GM12878 (cell line): Measurements from ENCODE around the gene DTL.

Experiments used
- CREM ChIP-seq: IDR thresholded peaks from 2 replicates; pipeline ENCODE4 v1.6.1; 2014; ENCODE audit warnings: antibody characterized with exemption, low read depth
- HDAC2 ChIP-seq: fragments of 200-600 bp; sonication (generic); IDR thresholded peaks from 2 replicates; pipeline ENCODE4 v1.6.1; 2017
- IKZF1 ChIP-seq: fragments of 450-650 bp; conservative IDR thresholded peaks from 2 replicates; pipeline ENCODE4 v1.6.1; 2017; ENCODE audit warnings: antibody characterized with exemption, mild to moderate bottlenecking
- NFIC ChIP-seq: IDR thresholded peaks from 2 replicates; pipeline ENCODE4 v1.6.1; 2012; ENCODE audit warnings: low read depth, mild to moderate bottlenecking, inconsistent platforms, low read length, moderate library complexity
- POLR2AphosphoS5 ChIP-seq: IDR thresholded peaks from 2 replicates; pipeline ENCODE4 v1.6.1; 2011; ENCODE audit warnings: mild to moderate bottlenecking, low read length, inconsistent platforms
- SREBF2 ChIP-seq: IDR thresholded peaks from 2 replicates; pipeline ENCODE4 v1.6.1; 2012; ENCODE audit warnings: mild to moderate bottlenecking, low read length
- ZZZ3 ChIP-seq: IDR thresholded peaks from 2 replicates; pipeline ENCODE4 v1.6.1; 2011; ENCODE audit warnings: low read depth; ENCODE audit not compliant: control insufficient read depth, insufficient read length
- TF ChIP-seq, protein P1 (sequence below), 3 experiments: IDR thresholded peaks in 2 of 3; conservative IDR thresholded peaks in 1 of 3; 2 replicates each; pipeline ENCODE4 v1.5.1; 2011; ENCODE audit warnings: low read depth in 3 of 3, low read length in 3 of 3, mild to moderate bottlenecking in 3 of 3, control low read depth in 2 of 3, moderate library complexity in 2 of 3, inconsistent platforms in 1 of 3, mixed read lengths in 1 of 3; ENCODE audit not compliant: control insufficient read depth in 2 of 3, insufficient read depth in 1 of 3; ENCODE audit errors: extremely low read depth in 1 of 3
- TF ChIP-seq, protein P2 (sequence below): IDR thresholded peaks from 2 replicates; pipeline ENCODE4 v1.6.1; 2012; ENCODE audit warnings: low read depth, low read length, improper control_type of control experiment

DNA sequence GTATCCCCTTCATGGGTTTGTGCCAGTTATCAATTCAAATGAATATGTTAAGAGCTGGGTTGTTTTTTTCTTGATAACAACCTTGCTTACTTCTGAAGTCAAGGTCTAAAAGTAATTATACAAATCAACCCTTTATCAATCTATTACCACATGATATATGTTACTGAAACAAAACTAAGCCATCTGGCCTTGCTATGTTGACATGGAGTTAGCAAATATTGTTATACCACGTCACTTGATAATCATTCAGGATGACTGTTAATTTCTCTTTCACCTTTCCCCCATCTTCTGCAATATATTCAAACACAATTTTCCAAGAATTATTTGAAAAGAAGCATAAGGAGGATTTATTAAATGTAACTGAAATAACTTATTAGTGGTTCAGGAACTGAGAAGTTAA, 72.6 kb downstream of the DTL start:
- TF ChIP-seq, protein P1, sequence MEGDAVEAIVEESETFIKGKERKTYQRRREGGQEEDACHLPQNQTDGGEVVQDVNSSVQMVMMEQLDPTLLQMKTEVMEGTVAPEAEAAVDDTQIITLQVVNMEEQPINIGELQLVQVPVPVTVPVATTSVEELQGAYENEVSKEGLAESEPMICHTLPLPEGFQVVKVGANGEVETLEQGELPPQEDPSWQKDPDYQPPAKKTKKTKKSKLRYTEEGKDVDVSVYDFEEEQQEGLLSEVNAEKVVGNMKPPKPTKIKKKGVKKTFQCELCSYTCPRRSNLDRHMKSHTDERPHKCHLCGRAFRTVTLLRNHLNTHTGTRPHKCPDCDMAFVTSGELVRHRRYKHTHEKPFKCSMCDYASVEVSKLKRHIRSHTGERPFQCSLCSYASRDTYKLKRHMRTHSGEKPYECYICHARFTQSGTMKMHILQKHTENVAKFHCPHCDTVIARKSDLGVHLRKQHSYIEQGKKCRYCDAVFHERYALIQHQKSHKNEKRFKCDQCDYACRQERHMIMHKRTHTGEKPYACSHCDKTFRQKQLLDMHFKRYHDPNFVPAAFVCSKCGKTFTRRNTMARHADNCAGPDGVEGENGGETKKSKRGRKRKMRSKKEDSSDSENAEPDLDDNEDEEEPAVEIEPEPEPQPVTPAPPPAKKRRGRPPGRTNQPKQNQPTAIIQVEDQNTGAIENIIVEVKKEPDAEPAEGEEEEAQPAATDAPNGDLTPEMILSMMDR (IDR thresholded peaks at IDR 0.05 in 2 of 3, conservative IDR thresholded peaks at IDR 0.05 in 1 of 3; ENCODE audit: control insufficient read depth in 2 of 3, extremely low read depth in 1 of 3, insufficient read depth in 1 of 3, low read depth in 3 of 3, low read length in 3 of 3), result no peak
- TF ChIP-seq, protein P2, sequence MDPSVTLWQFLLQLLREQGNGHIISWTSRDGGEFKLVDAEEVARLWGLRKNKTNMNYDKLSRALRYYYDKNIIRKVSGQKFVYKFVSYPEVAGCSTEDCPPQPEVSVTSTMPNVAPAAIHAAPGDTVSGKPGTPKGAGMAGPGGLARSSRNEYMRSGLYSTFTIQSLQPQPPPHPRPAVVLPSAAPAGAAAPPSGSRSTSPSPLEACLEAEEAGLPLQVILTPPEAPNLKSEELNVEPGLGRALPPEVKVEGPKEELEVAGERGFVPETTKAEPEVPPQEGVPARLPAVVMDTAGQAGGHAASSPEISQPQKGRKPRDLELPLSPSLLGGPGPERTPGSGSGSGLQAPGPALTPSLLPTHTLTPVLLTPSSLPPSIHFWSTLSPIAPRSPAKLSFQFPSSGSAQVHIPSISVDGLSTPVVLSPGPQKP, result no peak
- TF ChIP-seq ZZZ3, result no peak
- TF ChIP-seq NFIC, result no peak
- TF ChIP-seq HDAC2, result no peak
- no peak for TF ChIP-seq POLR2AphosphoS5
- no peak for TF ChIP-seq CREM
- TF ChIP-seq SREBF2, result no peak
- no peak for TF ChIP-seq IKZF1
